Hepatocyte (in vitro differentiated cells): ENCODE measurements around the gene INTS3.

Source experiments
- CTCF ChIP-seq: fragments of 200-600 bp; sonication (generic); IDR thresholded peaks from 2 replicates; pipeline ENCODE4 v1.5.1; 2016; ENCODE audit warnings: antibody characterized with exemption, mild to moderate bottlenecking; ENCODE audit not compliant: poor library complexity
- EZH2 ChIP-seq: fragments of 200-600 bp; sonication (generic); IDR thresholded peaks from 2 replicates; pipeline ENCODE4 v1.6.1; 2016; ENCODE audit warnings: antibody characterized with exemption, mild to moderate bottlenecking, borderline replicate concordance

- TF ChIP-seq CTCF (no peak), EZH2 (no peak)
These were observed 24.2 kb downstream of the INTS3 start for GRCh38 chr1:153752072-153752471.
